ENCODE data around the gene C20orf144. TPM values are rescaled to one million over a fixed set of nuclear protein-coding genes. Genes with fewer than 3 reads are reported as not detected.
"Not testable (repeated sequence)": the region's sequence is repeated elsewhere in the genome, so short reads cannot be mapped to it uniquely, and the experiment has no call there.

The C20orf144 gene
- total RNA-seq, 1 donor from 2014 or later, result not detected

GRCh38 chr20:33693289-33693688 lies 31.2 kb downstream of the C20orf144 start:
- no peak overlapping the region for H3K4me3 ChIP-seq (ENCODE audit: low read depth, low read length)
- DNase-seq (ENCODE audit: low read depth), result no peak
- no peak for TF ChIP-seq CTCF (IDR thresholded peaks at IDR 0.05; ENCODE audit: insufficient read depth, low read length, poor library complexity, severe bottlenecking)
- H3K27me3 ChIP-seq (ENCODE audit: control insufficient read depth, insufficient read depth, low read length), result no peaks in the 10 kb centered on the region
- H3K36me3 ChIP-seq (ENCODE audit: control insufficient read depth, insufficient read depth, low read length), result no peaks in the 10 kb centered on the region

- TF ChIP-seq CTCF (IDR thresholded peaks at IDR 0.05; ENCODE audit: insufficient read depth, low read length, poor library complexity, severe bottlenecking), result no peak
- no peak for DNase-seq (ENCODE audit: low read depth)
- H3K27me3 ChIP-seq (ENCODE audit: control insufficient read depth, insufficient read depth, low read length), result no peaks in the 10 kb centered on the region
- no peaks in the 10 kb centered on the region for H3K36me3 ChIP-seq (ENCODE audit: control insufficient read depth, insufficient read depth, low read length)
- H3K4me3 ChIP-seq (ENCODE audit: low read depth, low read length), result no peak overlapping the region
These were observed 31.9 kb downstream of the C20orf144 start for GRCh38 chr20:33693741-33694638.

- Histone ChIP-seq H3K36me3 (ENCODE audit: control insufficient read depth, insufficient read depth, low read length) (no peaks in the 10 kb centered on the region), H3K27me3 (ENCODE audit: control insufficient read depth, insufficient read depth, low read length) (no peaks in the 10 kb centered on the region), H3K4me3 (ENCODE audit: low read depth, low read length) (no peak overlapping the region)
- no peak for TF ChIP-seq CTCF (IDR thresholded peaks at IDR 0.05; ENCODE audit: insufficient read depth, low read length, poor library complexity, severe bottlenecking)
- no peak for DNase-seq (ENCODE audit: low read depth)
These were observed 32.5 kb downstream of the C20orf144 start for GRCh38 chr20:33694639-33695012.

GRCh38 chr20:33696448-33696847 lies 34.3 kb downstream of the C20orf144 start:
- TF ChIP-seq CTCF (IDR thresholded peaks at IDR 0.05; ENCODE audit: insufficient read depth, low read length, poor library complexity, severe bottlenecking), result no peak
- no peak for DNase-seq (ENCODE audit: low read depth)
- Histone ChIP-seq H3K27me3 (ENCODE audit: control insufficient read depth, insufficient read depth, low read length) (no peaks in the 10 kb centered on the region), H3K36me3 (ENCODE audit: control insufficient read depth, insufficient read depth, low read length) (no peaks in the 10 kb centered on the region), H3K4me3 (ENCODE audit: low read depth, low read length) (no peak overlapping the region)

- no peak for DNase-seq (ENCODE audit: low read depth)
- no peaks in the 10 kb centered on the region for H3K27me3 ChIP-seq (ENCODE audit: control insufficient read depth, insufficient read depth, low read length)
- no peak for TF ChIP-seq CTCF (IDR thresholded peaks at IDR 0.05; ENCODE audit: insufficient read depth, low read length, poor library complexity, severe bottlenecking)
- no peak overlapping the region for H3K4me3 ChIP-seq (ENCODE audit: low read depth, low read length)
- H3K36me3 ChIP-seq (ENCODE audit: control insufficient read depth, insufficient read depth, low read length), result no peaks in the 10 kb centered on the region
These were observed 35.0 kb downstream of the C20orf144 start for GRCh38 chr20:33697129-33697528.

GRCh38 chr20:33698966-33699365 lies 36.8 kb downstream of the C20orf144 start:
- DNase-seq (ENCODE audit: low read depth); H3K27me3 ChIP-seq (ENCODE audit: control insufficient read depth, insufficient read depth, low read length); H3K4me3 ChIP-seq (ENCODE audit: low read depth, low read length); H3K36me3 ChIP-seq (ENCODE audit: control insufficient read depth, insufficient read depth, low read length): not testable (repeated sequence)

- not testable (repeated sequence) for H3K27me3 ChIP-seq (ENCODE audit: control insufficient read depth, insufficient read depth, low read length)
These were observed 38.7 kb downstream of the C20orf144 start for GRCh38 chr20:33700696-33701441.

More at GRCh38 chr20:33700696-33701441, 38.7 kb downstream of the C20orf144 start:
- DNase-seq (ENCODE audit: low read depth); H3K4me3 ChIP-seq (ENCODE audit: low read depth, low read length); H3K36me3 ChIP-seq (ENCODE audit: control insufficient read depth, insufficient read depth, low read length): not testable (repeated sequence)

All from kidney epithelial cell (primary cell).